HG02885 (cell line): ENCODE data around the gene OR2AT4.
"Not testable (repeated sequence)": the region's sequence is repeated elsewhere in the genome, so short reads cannot be mapped to it uniquely, and the experiment has no call there.

Experiments
- ATAC-seq: cut with Tn5 transposase; IDR thresholded peaks from one replicate; pipeline ENCODE4 v1.9.1; 2021; ENCODE audit warnings: mild to moderate bottlenecking; ENCODE audit not compliant: unreplicated experiment, poor library complexity

OR2AT4 gene

GRCh38 chr11:75096456-75097172 lies at the start of gene OR2AT4:
Gene OR2AT4 (minus strand): TSS chr11:75096876.
- no peak for ATAC-seq

GRCh38 chr11:75145972-75146519 lies 49.4 kb upstream of the OR2AT4 start:
- ATAC-seq: no peak

- no peak for ATAC-seq
Measured at GRCh38 chr11:75145196-75145971, 48.7 kb upstream of the OR2AT4 start.

DNA sequence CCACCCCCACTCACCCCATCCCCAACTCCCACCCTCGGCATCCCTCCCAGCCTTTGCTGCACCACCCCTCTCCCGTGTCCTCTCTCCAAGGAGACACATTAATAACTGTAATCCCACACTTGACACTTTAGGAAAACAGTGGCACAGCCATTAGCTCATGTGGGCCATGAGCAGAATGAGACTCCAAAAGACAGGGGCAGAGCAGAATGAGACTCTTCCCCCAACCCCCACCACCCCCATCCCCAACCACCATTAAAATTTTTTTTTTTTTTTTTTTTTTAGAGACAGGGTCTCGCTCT lies 48.0 kb upstream of the OR2AT4 start:
- ATAC-seq: no peak

DNA sequence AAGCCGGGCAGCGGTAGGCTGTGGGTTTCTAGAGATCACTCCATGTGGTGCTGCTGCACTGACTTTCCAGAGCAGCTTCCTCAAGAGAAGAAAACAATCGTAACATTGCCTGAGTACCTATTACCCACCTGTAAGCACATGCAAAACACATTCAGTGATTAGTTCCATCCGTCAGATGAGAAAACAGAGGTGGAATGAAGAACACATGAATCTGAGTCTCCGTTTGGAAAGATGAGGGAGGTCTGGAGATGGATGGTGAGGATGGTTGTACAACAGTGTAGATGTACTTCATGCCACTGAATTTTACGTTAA lies 46.7 kb upstream of the OR2AT4 start:
- no peak for ATAC-seq

- ATAC-seq: no peak
Measured at GRCh38 chr11:75142714-75143419, 46.2 kb upstream of the OR2AT4 start.

- no peak for ATAC-seq
Measured at GRCh38 chr11:75141166-75141565, 44.5 kb upstream of the OR2AT4 start.

GRCh38 chr11:75140269-75141138 lies 43.8 kb upstream of the OR2AT4 start:
- no peak for ATAC-seq

DNA sequence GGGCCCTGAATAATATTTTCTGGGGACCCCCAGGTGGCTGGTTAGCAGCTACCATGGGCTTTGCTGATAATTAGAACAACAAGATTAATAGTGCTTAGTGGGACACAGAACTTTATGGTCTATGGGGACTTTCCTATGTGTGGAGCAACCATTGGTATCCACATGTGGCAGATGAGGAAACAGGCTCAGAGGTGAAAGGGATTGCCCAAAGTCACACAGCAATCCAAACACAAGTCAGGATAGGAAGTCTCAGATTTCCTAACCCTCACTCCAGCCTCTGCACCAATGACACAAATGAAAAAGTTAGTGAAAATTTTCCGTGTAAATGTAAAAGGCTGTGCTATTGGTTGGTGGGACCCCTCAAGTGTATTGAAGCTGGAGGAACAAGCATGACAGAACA lies 39.0 kb upstream of the OR2AT4 start:
- no peak for ATAC-seq

GRCh38 chr11:75135021-75135650 lies 38.5 kb upstream of the OR2AT4 start:
- ATAC-seq: no peak

DNA sequence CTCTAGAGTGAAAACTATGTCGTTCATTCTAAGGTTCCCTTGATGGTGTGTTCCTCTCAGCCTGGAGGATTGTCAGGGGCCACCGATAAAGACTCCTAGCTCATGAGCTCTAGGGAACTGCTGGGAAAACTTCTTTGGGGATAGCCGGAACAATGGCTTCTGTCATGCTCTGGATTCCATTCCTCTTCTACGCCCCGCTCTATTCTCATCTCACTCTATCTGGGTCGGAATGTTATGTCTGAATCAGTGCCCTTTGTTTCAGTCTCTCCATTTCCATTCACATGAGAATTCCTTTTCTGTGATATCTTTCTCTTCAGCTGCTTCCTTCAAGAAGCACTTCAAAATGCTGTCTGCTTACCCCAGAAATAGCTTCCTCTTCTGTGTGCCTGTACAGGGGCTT lies 37.3 kb upstream of the OR2AT4 start:
- ATAC-seq: no peak

DNA sequence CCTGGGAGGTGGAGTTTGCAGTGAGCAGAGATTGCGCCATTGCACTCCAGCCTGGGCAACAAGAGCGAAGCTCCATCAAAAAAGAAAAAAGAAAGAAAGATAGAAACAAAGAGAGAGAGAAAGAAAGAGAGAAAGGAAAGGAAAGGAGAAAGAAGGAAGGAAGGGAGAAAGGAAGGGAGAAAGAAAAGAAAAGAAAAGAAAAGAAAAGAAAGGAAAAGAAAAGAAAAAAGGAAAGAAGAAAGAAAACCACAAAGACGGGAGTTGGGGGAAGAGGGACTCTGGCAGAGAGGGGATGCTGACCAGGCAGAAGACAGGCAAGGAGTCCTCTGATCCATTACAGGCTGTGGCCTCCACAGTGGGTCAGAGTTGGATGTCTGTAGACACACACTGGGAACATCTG lies 35.4 kb upstream of the OR2AT4 start:
- ATAC-seq: no peak

GRCh38 chr11:75126564-75126963 lies 29.9 kb upstream of the OR2AT4 start:
- ATAC-seq: no peak

GRCh38 chr11:75118577-75118976 lies 21.9 kb upstream of the OR2AT4 start:
- ATAC-seq: no peak

GRCh38 chr11:75114465-75114864 lies 17.8 kb upstream of the OR2AT4 start:
- ATAC-seq: no peak

DNA sequence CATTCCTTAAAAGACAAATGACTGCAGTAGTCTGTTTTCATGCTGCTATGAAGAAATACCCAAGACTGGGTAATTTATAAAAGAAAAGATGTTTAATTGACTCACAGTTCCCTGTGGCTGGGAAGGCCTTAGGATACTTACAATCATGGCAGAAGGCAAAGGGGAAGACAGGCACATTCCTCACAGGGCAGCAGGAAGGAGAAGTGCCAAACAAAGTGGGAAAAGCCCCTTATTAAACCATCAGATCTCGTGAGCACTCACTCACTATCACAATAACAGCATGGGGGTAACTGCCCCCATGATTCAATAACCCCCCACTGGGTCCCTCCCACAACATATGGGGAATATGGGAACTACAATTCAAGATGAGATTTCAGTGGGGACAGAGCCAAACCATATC lies 16.4 kb upstream of the OR2AT4 start:
- ATAC-seq: no peak

DNA sequence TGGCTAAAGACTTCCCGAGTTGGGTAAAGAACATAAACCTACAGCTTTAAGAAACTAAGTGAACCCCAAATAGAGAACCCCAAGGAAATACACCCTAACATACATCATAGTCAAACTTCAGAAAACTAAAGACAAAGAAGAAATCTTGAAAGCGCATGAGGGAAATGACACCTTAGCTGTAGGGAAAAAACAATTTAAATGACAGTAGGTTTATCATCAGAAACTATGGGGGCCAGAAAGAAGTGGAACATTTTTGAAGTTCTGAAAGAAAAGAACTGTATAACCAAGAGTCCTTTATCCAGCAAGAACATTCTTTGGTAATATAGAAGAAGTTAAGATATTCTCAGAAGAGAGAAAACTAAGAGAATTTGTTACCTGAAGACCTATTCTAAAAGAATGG lies 15.5 kb upstream of the OR2AT4 start:
- ATAC-seq: no peak

DNA sequence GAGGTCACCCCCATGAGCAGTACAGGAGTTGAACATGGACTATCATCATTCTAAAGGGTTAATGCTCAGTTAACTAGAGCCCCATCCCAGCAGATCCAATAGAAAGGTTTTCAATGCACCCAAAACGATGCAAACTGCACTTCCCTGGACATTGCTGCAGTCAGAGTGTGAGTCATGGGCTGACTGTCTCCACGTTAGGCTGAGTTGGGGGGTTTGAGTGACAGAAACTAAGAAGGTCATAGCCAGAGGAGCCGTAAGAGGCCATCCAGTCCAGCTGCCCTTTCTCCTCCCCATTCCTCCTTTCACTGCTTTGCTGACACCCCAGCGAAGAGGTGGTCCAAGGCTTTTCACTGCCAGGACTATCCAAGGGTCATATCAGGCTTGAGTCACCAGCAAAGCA lies 10.5 kb upstream of the OR2AT4 start:
- no peak for ATAC-seq

DNA sequence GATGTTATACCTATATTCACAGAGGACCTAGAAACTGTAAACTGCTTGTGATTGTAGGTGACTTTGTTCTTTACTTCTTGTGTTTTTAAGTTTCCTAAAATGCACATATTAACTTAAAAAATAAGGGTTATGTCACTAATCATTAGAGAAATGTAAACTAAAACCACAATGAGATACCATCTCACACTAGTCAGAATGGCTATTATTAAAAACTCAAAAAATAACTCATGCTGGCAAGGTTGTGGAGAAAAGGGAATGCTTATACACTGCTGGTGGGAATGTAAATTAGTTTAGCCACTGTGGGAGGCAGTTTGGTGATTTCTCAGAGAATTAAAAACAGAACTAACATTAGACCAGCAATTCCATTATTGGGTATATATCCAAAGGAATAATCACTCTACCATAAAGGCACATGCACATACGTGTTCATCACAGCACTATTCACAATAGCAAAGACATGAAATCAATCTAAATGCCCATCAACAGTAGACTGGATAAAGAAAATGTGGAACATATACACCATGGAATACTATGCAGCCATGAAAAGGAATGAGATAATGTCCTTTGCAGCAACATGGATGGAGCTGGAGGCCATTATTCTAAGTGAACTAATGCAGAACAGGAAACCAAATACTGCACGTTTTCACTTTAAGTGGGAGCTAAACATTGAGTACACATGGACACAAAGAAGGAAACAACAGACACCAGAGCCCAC lies 9.4 kb upstream of the OR2AT4 start:
- not testable (repeated sequence) for ATAC-seq
